HL-60 (cell line): ENCODE results near the gene MZB1.

Experiments
- DNase-seq, 2 experiments: peaks; one replicate each; pipeline ENCODE4 v3.0.0-alpha.2; 2010 to 2020; ENCODE audit warnings: low read depth in 1 of 2, low spot score in 1 of 2
- H3K27ac ChIP-seq: fragments of 250-450 bp; sonication (Bioruptor Pico); replicated peaks from 2 replicates; pipeline ENCODE4 v1.5.1; 2020; ENCODE audit warnings: mild to moderate bottlenecking, moderate library complexity
- H3K27me3 ChIP-seq: fragments of 250-450 bp; sonication (Bioruptor Pico); 2 replicates; pipeline ENCODE4 v1.5.1; 2021; ENCODE audit warnings: mild to moderate bottlenecking, moderate library complexity; ENCODE audit not compliant: insufficient read depth, poor library complexity, severe bottlenecking
- H3K4me3 ChIP-seq: replicated peaks from 2 replicates; pipeline ENCODE4 v1.5.1; 2011; ENCODE audit warnings: mild to moderate bottlenecking, control low read depth, low read length; ENCODE audit not compliant: insufficient read depth
- GABPA ChIP-seq: IDR thresholded peaks from 2 replicates; pipeline ENCODE4 v1.6.1; 2012; ENCODE audit warnings: low read depth
- POLR2AphosphoS5 ChIP-seq: IDR thresholded peaks from 2 replicates; pipeline ENCODE4 v1.6.1; 2012; ENCODE audit warnings: low read depth
- REST ChIP-seq: IDR thresholded peaks from 2 replicates; pipeline ENCODE4 v1.6.1; 2012; ENCODE audit warnings: low read depth; ENCODE audit not compliant: insufficient replicate concordance
- SPI1 ChIP-seq: IDR thresholded peaks from 2 replicates; pipeline ENCODE4 v1.6.1; 2012; ENCODE audit warnings: low read depth, mild to moderate bottlenecking, borderline replicate concordance
- TF ChIP-seq, protein P1 (sequence below): IDR thresholded peaks from one replicate; pipeline ENCODE4 v1.5.1; 2011; ENCODE audit warnings: low read length, control low read depth, inconsistent platforms; ENCODE audit not compliant: insufficient read depth

The MZB1 gene

DNA sequence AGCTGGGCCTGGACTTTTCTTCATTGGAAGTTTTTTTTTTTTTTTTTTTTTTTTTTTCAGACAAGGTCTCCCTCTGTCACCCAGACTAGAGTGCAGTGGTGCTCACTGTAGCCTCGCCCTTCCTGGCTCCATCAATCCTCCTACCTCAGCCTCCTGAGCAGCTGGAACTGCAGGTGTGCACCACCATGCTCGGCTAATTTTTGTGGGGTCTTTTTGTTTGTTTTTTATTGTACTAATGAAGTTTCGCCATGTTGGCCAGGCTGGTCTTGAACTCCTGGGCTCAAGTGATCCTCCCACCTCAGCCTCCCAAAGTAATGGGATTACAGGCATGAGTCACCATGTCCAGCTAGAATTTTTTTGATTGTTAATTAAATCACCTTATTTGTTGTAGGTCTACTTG lies 46.0 kb upstream of the MZB1 start:
- TF ChIP-seq REST, result no peak
- Histone ChIP-seq H3K27me3 (no peaks in the 10 kb centered on the region), H3K4me3 (no peak overlapping the region), H3K27ac (no peak overlapping the region)
- no peak for DNase-seq

DNA sequence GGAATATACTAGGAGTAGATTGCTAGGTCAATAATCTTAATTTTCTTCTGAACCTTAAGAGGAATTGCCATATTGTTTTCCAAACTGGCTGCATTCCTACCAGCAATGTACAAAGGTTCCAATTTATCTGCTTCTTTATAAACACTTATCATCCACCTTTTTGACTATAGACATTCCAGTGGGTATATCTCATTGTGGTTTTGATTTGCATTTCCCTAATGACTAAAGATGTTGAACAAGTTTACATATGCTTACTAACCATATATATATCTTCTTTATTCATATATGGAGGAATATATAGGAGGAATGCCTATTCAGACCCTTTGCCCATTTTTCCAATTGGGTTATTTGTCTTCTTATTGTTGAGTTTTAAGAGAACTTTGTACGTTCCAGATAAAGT lies 42.0 kb upstream of the MZB1 start:
- DNase-seq, result no peak
- Histone ChIP-seq H3K27me3 (no peaks in the 10 kb centered on the region), H3K27ac (no peak overlapping the region), H3K4me3 (no peak overlapping the region)
- no peak for TF ChIP-seq POLR2AphosphoS5
- TF ChIP-seq, protein P1, sequence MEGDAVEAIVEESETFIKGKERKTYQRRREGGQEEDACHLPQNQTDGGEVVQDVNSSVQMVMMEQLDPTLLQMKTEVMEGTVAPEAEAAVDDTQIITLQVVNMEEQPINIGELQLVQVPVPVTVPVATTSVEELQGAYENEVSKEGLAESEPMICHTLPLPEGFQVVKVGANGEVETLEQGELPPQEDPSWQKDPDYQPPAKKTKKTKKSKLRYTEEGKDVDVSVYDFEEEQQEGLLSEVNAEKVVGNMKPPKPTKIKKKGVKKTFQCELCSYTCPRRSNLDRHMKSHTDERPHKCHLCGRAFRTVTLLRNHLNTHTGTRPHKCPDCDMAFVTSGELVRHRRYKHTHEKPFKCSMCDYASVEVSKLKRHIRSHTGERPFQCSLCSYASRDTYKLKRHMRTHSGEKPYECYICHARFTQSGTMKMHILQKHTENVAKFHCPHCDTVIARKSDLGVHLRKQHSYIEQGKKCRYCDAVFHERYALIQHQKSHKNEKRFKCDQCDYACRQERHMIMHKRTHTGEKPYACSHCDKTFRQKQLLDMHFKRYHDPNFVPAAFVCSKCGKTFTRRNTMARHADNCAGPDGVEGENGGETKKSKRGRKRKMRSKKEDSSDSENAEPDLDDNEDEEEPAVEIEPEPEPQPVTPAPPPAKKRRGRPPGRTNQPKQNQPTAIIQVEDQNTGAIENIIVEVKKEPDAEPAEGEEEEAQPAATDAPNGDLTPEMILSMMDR, result no peak

- Histone ChIP-seq H3K27me3 (no peaks in the 10 kb centered on the region), H3K27ac (no peak overlapping the region), H3K4me3 (no peak overlapping the region)
- no peak for DNase-seq
- TF ChIP-seq GABPA (no peak), SPI1 (no peak)
Observed at GRCh38 chr5:139430015-139430414, 40.3 kb upstream of the MZB1 start.

DNA sequence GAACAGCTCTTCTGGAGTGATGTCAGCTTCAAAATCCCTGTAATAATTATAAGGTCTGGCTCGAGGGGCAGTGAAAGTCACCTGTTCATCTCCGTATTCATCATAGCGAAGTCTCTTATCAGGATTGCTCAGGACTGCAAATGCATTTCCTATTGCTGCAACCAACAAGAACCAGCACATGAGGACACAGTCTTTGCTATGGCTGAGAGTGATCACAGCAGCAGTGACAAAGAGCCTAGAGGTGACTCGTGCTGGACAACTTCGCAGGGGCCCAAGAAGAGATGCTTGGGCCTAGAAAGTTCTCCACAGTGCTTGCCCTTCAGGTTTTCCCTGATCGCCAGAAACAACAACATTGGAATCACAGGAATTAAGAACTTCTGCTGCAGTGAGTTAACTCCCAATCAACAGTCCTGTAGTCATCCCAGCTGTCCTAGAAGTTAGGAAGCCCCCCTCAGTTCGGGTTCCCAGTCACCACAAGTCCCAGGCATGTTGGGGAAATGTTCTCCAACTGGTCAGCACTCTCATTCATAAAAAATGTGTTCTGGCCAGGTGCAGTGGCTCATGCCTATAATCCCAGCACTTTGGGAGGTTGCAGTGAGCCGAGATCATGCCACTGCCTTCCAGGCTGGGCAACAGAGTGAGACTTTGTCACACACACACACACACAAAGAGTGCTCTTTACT lies 36.6 kb upstream of the MZB1 start:
- TF ChIP-seq REST (no peak), POLR2AphosphoS5 (no peak), GABPA (no peak), SPI1 (no peak)
- TF ChIP-seq, protein P1, result no peak
- no peak overlapping the region for H3K27ac ChIP-seq
- no peak for DNase-seq

GRCh38 chr5:139425497-139425896 lies 35.8 kb upstream of the MZB1 start:
- no peaks in the 10 kb centered on the region for H3K27me3 ChIP-seq
- no peak overlapping the region for H3K4me3 ChIP-seq
- TF ChIP-seq SPI1 (no peak), REST (no peak), POLR2AphosphoS5 (no peak), GABPA (no peak)
- TF ChIP-seq, protein P1, result no peak
- H3K27ac ChIP-seq, result no peak overlapping the region
- DNase-seq, result no peak

More for the DNA sequence above, 36.6 kb upstream of the MZB1 start:
- Histone ChIP-seq H3K4me3 (no peak overlapping the region), H3K27me3 (no peaks in the 10 kb centered on the region)
